Uterus (tissue), 4 donors: ENCODE measurements around the gene FGD2. TPM values are rescaled to one million over a fixed set of nuclear protein-coding genes. Genes with fewer than 3 reads are reported as not detected.

Source experiments
- DNase-seq, 2 donors: peaks; one replicate each; pipeline ENCODE4 v3.0.0-alpha.2; 2019 to 2020
- H3K27ac ChIP-seq, 2 donors: fragments of 200-600 bp; sonication (generic); 1 replicate in 1 of 2; 2 replicates in 1 of 2; pipeline ENCODE4 v1.5.1; 2016 to 2018
- H3K27me3 ChIP-seq, 2 donors: fragments of 200-600 bp; sonication (generic); one replicate each; pipeline ENCODE4 v1.5.1; 2018 to 2019; ENCODE audit warnings: control low read depth in 1 of 2
- H3K36me3 ChIP-seq, 2 donors: fragments of 200-600 bp; sonication (generic); one replicate each; pipeline ENCODE4 v1.5.1; 2019; ENCODE audit warnings: control low read depth in 1 of 2
- H3K4me1 ChIP-seq, 2 donors: fragments of 200-600 bp; sonication (generic); one replicate each; pipeline ENCODE4 v1.5.1; 2018 to 2019; ENCODE audit warnings: control low read depth in 1 of 2
- H3K4me3 ChIP-seq, 2 donors: fragments of 200-600 bp; sonication (generic); 1 replicate in 1 of 2; 2 replicates in 1 of 2; pipeline ENCODE4 v1.5.1; 2018 to 2019; ENCODE audit warnings: mild to moderate bottlenecking in 1 of 2
- H3K9me3 ChIP-seq, 2 donors: fragments of 200-600 bp; sonication (generic); one replicate each; pipeline ENCODE4 v1.5.1; 2019; ENCODE audit warnings: control low read depth in 1 of 2
- CTCF ChIP-seq, 4 experiments: fragments of 200-600 bp in 2 of 4; fragments of 450-650 bp in 2 of 4; sonication (generic) in 2 of 4; IDR thresholded peaks; one replicate each; pipeline ENCODE4 v1.5.1; 2016 to 2019; ENCODE audit warnings: antibody characterized with exemption in 4 of 4, mild to moderate bottlenecking in 2 of 4, moderate library complexity in 1 of 4
- POLR2A ChIP-seq, 2 donors: fragments of 450-650 bp; IDR thresholded peaks; one replicate each; pipeline ENCODE4 v1.6.1; 2016; ENCODE audit warnings: antibody characterized with exemption in 2 of 2, mild to moderate bottlenecking in 1 of 2, moderate library complexity in 1 of 2
- intact Hi-C: fragments of 100-400 bp; cut with DNase I; formaldehyde crosslinking; loops from one replicate; pipeline ENCODE4 v1.15.1; 2023; ENCODE audit warnings: low total_unique reads
- total RNA-seq, 4 donors: library from RNA; depleted of rRNA in 3 of 4; stranded (reverse); fragments of >200 nt in 3 of 4; gene quantifications; one replicate each; pipeline versions ENCODE4 v1.1.0 to v1.2.4, GENCODE V29; 2014 to 2023
- donor health status: DM: yes; HTN: yes; CAD: no.

Gene FGD2
- total RNA-seq, 4 donors from 2014 or later = 0.51 to 27.6 (median 11.5) TPM

- Histone ChIP-seq H3K4me1 (no peaks in the 10 kb centered on the region), H3K27me3 (no peaks in the 10 kb centered on the region), H3K36me3 (no peaks in the 10 kb centered on the region), H3K27ac (no peak overlapping the region), H3K9me3 (no peaks in the 10 kb centered on the region), H3K4me3 (no peak overlapping the region)
- TF ChIP-seq POLR2A (IDR thresholded peaks at IDR 0.05) (no peak), CTCF (IDR thresholded peaks at IDR 0.05) (no peak)
- intact Hi-C loops = no loop called here
- no peak for DNase-seq
Observed at GRCh38 chr6:37005827-37006567, 542 bp downstream of the FGD2 start.

GRCh38 chr6:37006793-37007339 is 1.4 kb downstream of the FGD2 start:
- no peak for DNase-seq
- Histone ChIP-seq H3K27me3 (no peaks in the 10 kb centered on the region), H3K4me3 (no peak overlapping the region), H3K9me3 (no peaks in the 10 kb centered on the region), H3K36me3 (no peaks in the 10 kb centered on the region), H3K27ac (no peak overlapping the region), H3K4me1 (no peaks in the 10 kb centered on the region)
- intact Hi-C loops = no loop called here
- TF ChIP-seq CTCF (IDR thresholded peaks at IDR 0.05) = no peak
- no peak for TF ChIP-seq POLR2A (IDR thresholded peaks at IDR 0.05)

- DNase-seq = no peak
- Histone ChIP-seq H3K36me3 (no peaks in the 10 kb centered on the region), H3K27me3 (no peaks in the 10 kb centered on the region), H3K4me1 (no peaks in the 10 kb centered on the region), H3K9me3 (no peaks in the 10 kb centered on the region), H3K4me3 (no peak overlapping the region), H3K27ac (no peak overlapping the region)
- TF ChIP-seq POLR2A (IDR thresholded peaks at IDR 0.05) (no peak), CTCF (IDR thresholded peaks at IDR 0.05) (no peak)
- intact Hi-C loops = no loop called here
Observed at GRCh38 chr6:37007340-37008043, 2.0 kb downstream of the FGD2 start.

- Histone ChIP-seq H3K27ac (no peak overlapping the region), H3K4me3 (no peak overlapping the region), H3K27me3 (no peaks in the 10 kb centered on the region), H3K36me3 (no peaks in the 10 kb centered on the region), H3K4me1 (no peaks in the 10 kb centered on the region), H3K9me3 (no peaks in the 10 kb centered on the region)
- DNase-seq = no peak
- intact Hi-C loops = no loop called here
- TF ChIP-seq CTCF (IDR thresholded peaks at IDR 0.05) (no peak), POLR2A (IDR thresholded peaks at IDR 0.05) (no peak)
Observed at GRCh38 chr6:37008484-37009465, 3.3 kb downstream of the FGD2 start.
